ENCODE results near the gene C10orf71. TPM values are rescaled to one million over a fixed set of nuclear protein-coding genes. Genes with fewer than 3 reads are reported as not detected.

C10orf71 gene
- total and polyA plus RNA-seq, 4 donors, result not detected

DNA sequence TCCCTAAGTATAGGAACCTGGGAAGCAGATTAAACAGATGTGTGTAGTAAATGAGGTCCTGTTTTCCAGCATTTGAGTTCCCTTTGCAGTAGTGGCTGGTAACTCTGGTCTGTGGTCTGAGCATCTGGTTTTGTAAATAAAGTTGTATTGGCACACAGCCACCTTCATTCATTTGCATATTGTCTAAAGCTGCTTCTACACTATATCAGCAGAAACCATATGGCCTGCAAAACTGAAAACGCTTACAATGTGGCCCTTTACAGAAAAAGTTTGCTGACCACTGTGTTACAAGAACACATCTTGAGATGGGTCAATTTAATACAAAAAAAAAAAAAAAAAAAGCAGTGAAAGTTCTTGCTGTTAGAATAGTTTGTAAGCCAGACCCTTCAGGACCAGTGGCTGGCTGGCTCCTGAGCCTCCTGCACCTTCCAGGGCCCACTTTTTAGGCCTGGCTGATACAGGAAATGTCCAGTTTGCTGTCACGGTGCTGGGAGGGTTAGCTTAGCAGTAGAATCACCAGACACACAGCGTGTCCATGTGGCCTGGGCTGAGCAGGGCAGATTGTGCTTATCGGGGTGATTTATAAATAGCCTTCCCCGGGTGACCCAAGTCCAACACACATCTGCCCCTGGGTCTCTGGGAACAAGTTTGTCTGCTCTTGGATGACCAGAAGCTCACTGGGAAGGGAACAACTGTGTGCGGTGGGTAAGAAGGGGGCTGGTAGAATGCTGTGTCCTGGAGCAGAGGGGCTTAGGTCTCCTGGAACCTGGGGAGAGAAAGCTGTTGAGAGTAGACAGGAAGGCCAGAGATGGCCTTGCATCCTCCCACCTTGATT, 1.4 kb downstream of the C10orf71 start:
- DNase-seq, result peak; percentile 21 to 76 (median 70)
- no peak overlapping the region for H3K9ac ChIP-seq (ENCODE audit: insufficient read depth in 1 of 2, low read length in 2 of 2)
- WGBS, 2 donors, result 81 to 86% methylated on average over 6 of the region's 6 CpGs
- H3K4me1 ChIP-seq (ENCODE audit: control insufficient read depth in 5 of 5, insufficient read depth in 5 of 5, low read length in 5 of 5), result peaks cover 0 to 13% (median 3%) of the 10 kb centered on the region in 5 donors
- peaks cover 0 to 18% (median 0%) of the 10 kb centered on the region in 3 donors for H3K27me3 ChIP-seq (ENCODE audit: control insufficient read depth in 3 of 3, insufficient read depth in 3 of 3, low read length in 2 of 3)
- no peaks in the 10 kb centered on the region for H3K9me3 ChIP-seq (ENCODE audit: control insufficient read depth in 4 of 4, insufficient read depth in 3 of 4, low read length in 3 of 4)
- H3K36me3 ChIP-seq (ENCODE audit: control insufficient read depth in 4 of 4, insufficient read depth in 4 of 4, low read length in 4 of 4), result no peaks in the 10 kb centered on the region
- H3K27ac ChIP-seq (ENCODE audit: low read depth in 1 of 2, low read length in 1 of 2), result peak overlapping the region in 1 of 2 donors; percentile 87
- TF ChIP-seq, protein P1, sequence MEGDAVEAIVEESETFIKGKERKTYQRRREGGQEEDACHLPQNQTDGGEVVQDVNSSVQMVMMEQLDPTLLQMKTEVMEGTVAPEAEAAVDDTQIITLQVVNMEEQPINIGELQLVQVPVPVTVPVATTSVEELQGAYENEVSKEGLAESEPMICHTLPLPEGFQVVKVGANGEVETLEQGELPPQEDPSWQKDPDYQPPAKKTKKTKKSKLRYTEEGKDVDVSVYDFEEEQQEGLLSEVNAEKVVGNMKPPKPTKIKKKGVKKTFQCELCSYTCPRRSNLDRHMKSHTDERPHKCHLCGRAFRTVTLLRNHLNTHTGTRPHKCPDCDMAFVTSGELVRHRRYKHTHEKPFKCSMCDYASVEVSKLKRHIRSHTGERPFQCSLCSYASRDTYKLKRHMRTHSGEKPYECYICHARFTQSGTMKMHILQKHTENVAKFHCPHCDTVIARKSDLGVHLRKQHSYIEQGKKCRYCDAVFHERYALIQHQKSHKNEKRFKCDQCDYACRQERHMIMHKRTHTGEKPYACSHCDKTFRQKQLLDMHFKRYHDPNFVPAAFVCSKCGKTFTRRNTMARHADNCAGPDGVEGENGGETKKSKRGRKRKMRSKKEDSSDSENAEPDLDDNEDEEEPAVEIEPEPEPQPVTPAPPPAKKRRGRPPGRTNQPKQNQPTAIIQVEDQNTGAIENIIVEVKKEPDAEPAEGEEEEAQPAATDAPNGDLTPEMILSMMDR (IDR thresholded peaks at IDR 0.05; ENCODE audit: control extremely low read depth, extremely low read depth), result no peak
- no peak for ATAC-seq (ENCODE audit: insufficient read depth, low FRiP score)
- no peak overlapping the region for H3K4me3 ChIP-seq

DNA sequence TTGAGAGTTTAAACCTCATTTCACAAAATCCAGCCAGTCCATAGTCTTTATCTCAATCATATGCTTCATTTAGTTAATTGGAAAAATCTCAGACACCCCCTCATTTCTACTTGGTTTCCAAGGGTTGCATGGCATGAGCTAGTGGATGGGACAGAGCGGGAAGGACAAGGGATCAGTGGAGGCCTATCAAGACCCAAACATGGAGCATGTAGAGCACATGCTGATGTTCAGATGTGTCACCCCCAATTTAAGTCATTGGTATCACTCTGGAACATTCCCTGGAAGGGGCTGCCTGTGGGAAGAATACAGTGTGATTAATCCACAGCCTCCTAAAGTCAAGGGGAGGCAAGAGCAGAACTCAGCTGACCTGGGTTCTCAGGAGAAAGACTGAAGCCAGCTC, 2.3 kb downstream of the C10orf71 start:
- ATAC-seq (ENCODE audit: insufficient read depth, low FRiP score), result no peak
- TF ChIP-seq, protein P1 (IDR thresholded peaks at IDR 0.05; ENCODE audit: control extremely low read depth, extremely low read depth), result no peak
- WGBS, 2 donors, result 94 to 98% methylated on average over 1 of the region's 1 CpG

DNA sequence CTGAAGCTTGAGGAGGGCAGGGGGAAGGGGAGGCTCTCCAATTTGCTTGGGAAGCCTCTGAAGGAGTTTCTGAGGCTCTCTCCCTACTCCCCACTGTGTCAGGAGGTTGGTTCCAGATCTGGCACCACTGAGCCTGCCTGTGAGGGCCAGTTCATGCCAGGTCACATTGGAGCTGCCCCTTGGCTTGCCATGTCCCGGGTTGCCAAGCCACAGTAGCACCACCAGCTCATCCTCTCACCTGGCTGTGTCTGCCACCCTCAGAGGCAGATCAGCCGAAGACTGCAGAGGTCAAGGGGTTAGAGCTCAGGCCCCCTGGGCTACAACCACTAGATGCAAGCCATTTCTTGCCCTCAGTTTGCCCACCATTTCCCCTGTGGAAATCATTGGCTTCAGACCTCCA, 3.1 kb downstream of the C10orf71 start:
- ATAC-seq (ENCODE audit: insufficient read depth, low FRiP score), result no peak
- Histone ChIP-seq H3K9me3 (ENCODE audit: control insufficient read depth in 4 of 4, insufficient read depth in 3 of 4, low read length in 3 of 4) (no peaks in the 10 kb centered on the region), H3K27me3 (ENCODE audit: control insufficient read depth in 3 of 3, insufficient read depth in 3 of 3, low read length in 2 of 3) (peaks cover 0 to 16% (median 0%) of the 10 kb centered on the region in 3 donors), H3K27ac (ENCODE audit: low read depth in 1 of 2, low read length in 1 of 2) (peak overlapping the region in 1 of 2 donors; percentile 87), H3K4me1 (ENCODE audit: control insufficient read depth in 5 of 5, insufficient read depth in 5 of 5, low read length in 5 of 5) (peaks cover 0 to 13% (median 3%) of the 10 kb centered on the region in 5 donors), H3K36me3 (ENCODE audit: control insufficient read depth in 4 of 4, insufficient read depth in 4 of 4, low read length in 4 of 4) (no peaks in the 10 kb centered on the region), H3K4me3 (no peak overlapping the region), H3K9ac (ENCODE audit: insufficient read depth in 1 of 2, low read length in 2 of 2) (no peak overlapping the region)
- TF ChIP-seq, protein P1 (IDR thresholded peaks at IDR 0.05; ENCODE audit: control extremely low read depth, extremely low read depth), result no peak
- no peak for DNase-seq
- WGBS, 2 donors, result 70 to 97% methylated on average over 2 of the region's 2 CpGs

More for the DNA sequence above, 2.3 kb downstream of the C10orf71 start:
- Histone ChIP-seq H3K27ac (ENCODE audit: low read depth in 1 of 2, low read length in 1 of 2) (peak overlapping the region in 1 of 2 donors; percentile 87), H3K36me3 (ENCODE audit: control insufficient read depth in 4 of 4, insufficient read depth in 4 of 4, low read length in 4 of 4) (no peaks in the 10 kb centered on the region), H3K27me3 (ENCODE audit: control insufficient read depth in 3 of 3, insufficient read depth in 3 of 3, low read length in 2 of 3) (peaks cover 0 to 18% (median 0%) of the 10 kb centered on the region in 3 donors), H3K9ac (ENCODE audit: insufficient read depth in 1 of 2, low read length in 2 of 2) (no peak overlapping the region), H3K4me1 (ENCODE audit: control insufficient read depth in 5 of 5, insufficient read depth in 5 of 5, low read length in 5 of 5) (peaks cover 0 to 13% (median 3%) of the 10 kb centered on the region in 5 donors), H3K9me3 (ENCODE audit: control insufficient read depth in 4 of 4, insufficient read depth in 3 of 4, low read length in 3 of 4) (no peaks in the 10 kb centered on the region), H3K4me3 (no peak overlapping the region)
- no peak for DNase-seq
